Sigmoid colon (tissue), 4 donors: ENCODE data around the gene CAMK4.

Experiments
- EP300 ChIP-seq, 4 donors: sonication (generic); formaldehyde crosslinking; IDR thresholded peaks; one replicate each; pipeline ENCODE4 v1.6.1; 2017; ENCODE audit warnings: antibody characterized with exemption in 4 of 4
- POLR2A ChIP-seq, 2 donors: fragments of 450-650 bp; IDR thresholded peaks; one replicate each; pipeline ENCODE4 v1.6.1; 2016; ENCODE audit warnings: antibody characterized with exemption in 2 of 2, mild to moderate bottlenecking in 2 of 2, moderate library complexity in 2 of 2
- POLR2AphosphoS5 ChIP-seq, 4 donors: sonication (generic); formaldehyde crosslinking; IDR thresholded peaks; one replicate each; pipeline ENCODE4 v1.6.1; 2017; ENCODE audit warnings: antibody characterized with exemption in 4 of 4
- TF ChIP-seq, protein P1 (sequence below), 4 experiments: fragments of 450-650 bp in 3 of 4; fragments of 200-600 bp in 1 of 4; IDR thresholded peaks; one replicate each; pipeline ENCODE4 v1.5.1; 2016 to 2019; ENCODE audit warnings: antibody characterized with exemption in 4 of 4, mild to moderate bottlenecking in 3 of 4, moderate library complexity in 2 of 4

- TF ChIP-seq, protein P1, sequence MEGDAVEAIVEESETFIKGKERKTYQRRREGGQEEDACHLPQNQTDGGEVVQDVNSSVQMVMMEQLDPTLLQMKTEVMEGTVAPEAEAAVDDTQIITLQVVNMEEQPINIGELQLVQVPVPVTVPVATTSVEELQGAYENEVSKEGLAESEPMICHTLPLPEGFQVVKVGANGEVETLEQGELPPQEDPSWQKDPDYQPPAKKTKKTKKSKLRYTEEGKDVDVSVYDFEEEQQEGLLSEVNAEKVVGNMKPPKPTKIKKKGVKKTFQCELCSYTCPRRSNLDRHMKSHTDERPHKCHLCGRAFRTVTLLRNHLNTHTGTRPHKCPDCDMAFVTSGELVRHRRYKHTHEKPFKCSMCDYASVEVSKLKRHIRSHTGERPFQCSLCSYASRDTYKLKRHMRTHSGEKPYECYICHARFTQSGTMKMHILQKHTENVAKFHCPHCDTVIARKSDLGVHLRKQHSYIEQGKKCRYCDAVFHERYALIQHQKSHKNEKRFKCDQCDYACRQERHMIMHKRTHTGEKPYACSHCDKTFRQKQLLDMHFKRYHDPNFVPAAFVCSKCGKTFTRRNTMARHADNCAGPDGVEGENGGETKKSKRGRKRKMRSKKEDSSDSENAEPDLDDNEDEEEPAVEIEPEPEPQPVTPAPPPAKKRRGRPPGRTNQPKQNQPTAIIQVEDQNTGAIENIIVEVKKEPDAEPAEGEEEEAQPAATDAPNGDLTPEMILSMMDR (IDR thresholded peaks at IDR 0.05): no peak
- no peak for TF ChIP-seq POLR2A (IDR thresholded peaks at IDR 0.05)
- no peak for TF ChIP-seq POLR2AphosphoS5 (IDR thresholded peaks at IDR 0.05)
- no peak for TF ChIP-seq EP300 (IDR thresholded peaks at IDR 0.05)
Measured at GRCh38 chr5:111367115-111367514, 142.9 kb downstream of the CAMK4 start.
